Loucy (cell line): ENCODE results near the gene VANGL2.

Experiments used
- H2AFZ ChIP-seq: fragments of 200-600 bp; sonication (generic); 2 replicates; pipeline ENCODE4 v1.6.0; 2016; ENCODE audit warnings: antibody characterized with exemption, mild to moderate bottlenecking, low read length, moderate library complexity
- H3F3A ChIP-seq: fragments of 200-600 bp; 2 replicates; pipeline ENCODE4 v1.6.0; 2016; ENCODE audit warnings: antibody characterized with exemption, low read depth, mild to moderate bottlenecking
- H3K27me3 ChIP-seq: fragments of 200-600 bp; sonication (generic); 2 replicates; pipeline ENCODE4 v1.6.1; 2014; ENCODE audit warnings: low read length, mild to moderate bottlenecking; ENCODE audit not compliant: insufficient read depth, poor library complexity, severe bottlenecking
- H3K36me3 ChIP-seq: fragments of 200-600 bp; sonication (generic); 2 replicates; pipeline ENCODE4 v1.6.1; 2016; ENCODE audit warnings: low read length; ENCODE audit not compliant: insufficient read depth
- H3K4me1 ChIP-seq: fragments of 200-600 bp; sonication (generic); 2 replicates; pipeline ENCODE4 v1.5.1; 2014; ENCODE audit warnings: low read length, mild to moderate bottlenecking; ENCODE audit not compliant: insufficient read depth, poor library complexity, severe bottlenecking
- H3K4me2 ChIP-seq: fragments of 200-600 bp; sonication (generic); 2 replicates; pipeline ENCODE4 v1.6.0; 2014; ENCODE audit warnings: antibody characterized with exemption, low read length, low read depth, mild to moderate bottlenecking; ENCODE audit not compliant: poor library complexity, severe bottlenecking
- H3K4me3 ChIP-seq: fragments of 200-600 bp; sonication (generic); 2 replicates; pipeline ENCODE4 v1.5.1; 2014; ENCODE audit warnings: low read length, mild to moderate bottlenecking, mixed read lengths; ENCODE audit not compliant: poor library complexity, severe bottlenecking
- H3K79me2 ChIP-seq: fragments of 200-600 bp; sonication (generic); 2 replicates; pipeline ENCODE4 v1.6.1; 2014; ENCODE audit warnings: low read length; ENCODE audit not compliant: insufficient read depth
- H3K9ac ChIP-seq: fragments of 200-600 bp; sonication (generic); 2 replicates; pipeline ENCODE4 v1.6.0; 2014; ENCODE audit warnings: mild to moderate bottlenecking, low read depth, low read length, moderate library complexity; ENCODE audit not compliant: poor library complexity, severe bottlenecking
- H3K9me2 ChIP-seq: fragments of 200-600 bp; sonication (generic); replicated peaks from 2 replicates; pipeline ENCODE4 v1.6.1; 2016; ENCODE audit warnings: low read depth, low read length, mixed read lengths
- H3K9me3 ChIP-seq: fragments of 200-600 bp; sonication (generic); 2 replicates; pipeline ENCODE4 v1.6.1; 2014; ENCODE audit warnings: mild to moderate bottlenecking, antibody characterized with exemption, low read length, low read depth; ENCODE audit not compliant: insufficient read depth
- H4K20me1 ChIP-seq: fragments of 200-600 bp; sonication (generic); 2 replicates; pipeline ENCODE4 v1.6.0; 2014; ENCODE audit warnings: antibody characterized with exemption, low read length, mild to moderate bottlenecking; ENCODE audit not compliant: insufficient read depth, poor library complexity, severe bottlenecking
- EZH2phosphoT487 ChIP-seq: fragments of 200-600 bp; IDR thresholded peaks from 2 replicates; pipeline ENCODE4 v1.6.1; 2018; ENCODE audit warnings: antibody characterized with exemption, mild to moderate bottlenecking, moderate library complexity, borderline replicate concordance
- TF ChIP-seq, protein P1 (sequence below): fragments of 200-600 bp; sonication (generic); conservative IDR thresholded peaks from 2 replicates; pipeline ENCODE4 v1.5.1; 2014; ENCODE audit warnings: mild to moderate bottlenecking, antibody characterized with exemption, low read length

The VANGL2 gene

DNA sequence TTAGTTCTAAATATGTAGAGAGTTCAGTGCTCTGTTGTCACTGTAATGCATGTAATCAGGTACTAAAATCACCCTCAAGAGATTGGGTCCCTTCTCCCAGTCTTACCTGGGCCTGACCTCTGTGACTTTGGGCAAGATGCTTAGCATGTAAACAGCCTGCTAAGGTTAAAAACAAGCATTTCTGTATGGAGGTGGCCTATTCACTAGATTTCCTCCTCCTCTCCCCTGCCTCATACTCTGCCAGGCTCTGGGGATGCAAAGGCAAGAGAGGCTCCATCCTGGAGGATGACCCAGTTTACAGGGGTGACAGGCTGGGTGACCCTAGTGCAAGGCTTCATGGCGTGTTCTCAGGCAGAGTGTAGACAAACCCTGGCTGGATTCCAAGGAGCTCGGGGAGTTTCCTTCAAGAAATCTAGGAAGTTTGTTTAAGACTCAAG lies 28.8 kb downstream of the VANGL2 start:
- no peaks in the 10 kb centered on the region for H3K27me3 ChIP-seq
- H3K9ac ChIP-seq = peak overlapping the region; percentile 12
- no peaks in the 10 kb centered on the region for H4K20me1 ChIP-seq
- TF ChIP-seq, protein P1, sequence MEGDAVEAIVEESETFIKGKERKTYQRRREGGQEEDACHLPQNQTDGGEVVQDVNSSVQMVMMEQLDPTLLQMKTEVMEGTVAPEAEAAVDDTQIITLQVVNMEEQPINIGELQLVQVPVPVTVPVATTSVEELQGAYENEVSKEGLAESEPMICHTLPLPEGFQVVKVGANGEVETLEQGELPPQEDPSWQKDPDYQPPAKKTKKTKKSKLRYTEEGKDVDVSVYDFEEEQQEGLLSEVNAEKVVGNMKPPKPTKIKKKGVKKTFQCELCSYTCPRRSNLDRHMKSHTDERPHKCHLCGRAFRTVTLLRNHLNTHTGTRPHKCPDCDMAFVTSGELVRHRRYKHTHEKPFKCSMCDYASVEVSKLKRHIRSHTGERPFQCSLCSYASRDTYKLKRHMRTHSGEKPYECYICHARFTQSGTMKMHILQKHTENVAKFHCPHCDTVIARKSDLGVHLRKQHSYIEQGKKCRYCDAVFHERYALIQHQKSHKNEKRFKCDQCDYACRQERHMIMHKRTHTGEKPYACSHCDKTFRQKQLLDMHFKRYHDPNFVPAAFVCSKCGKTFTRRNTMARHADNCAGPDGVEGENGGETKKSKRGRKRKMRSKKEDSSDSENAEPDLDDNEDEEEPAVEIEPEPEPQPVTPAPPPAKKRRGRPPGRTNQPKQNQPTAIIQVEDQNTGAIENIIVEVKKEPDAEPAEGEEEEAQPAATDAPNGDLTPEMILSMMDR = no peak
- TF ChIP-seq EZH2phosphoT487 = no peak
- H3K9me3 ChIP-seq = 0 out of 2 replicates have a peak, but pooled peaks cover under 1% of the 10 kb centered on the region
- no peak overlapping the region for H2AFZ ChIP-seq
- H3F3A ChIP-seq = no peaks in the 10 kb centered on the region
- no peaks in the 10 kb centered on the region; the same call in 1 of the 2 replicates for H3K36me3 ChIP-seq
- H3K4me1 ChIP-seq = peaks cover 28% of the 10 kb centered on the region
- H3K4me2 ChIP-seq = peak overlapping the region; percentile 24
- no peaks in the 10 kb centered on the region for H3K9me2 ChIP-seq
- no peak overlapping the region for H3K4me3 ChIP-seq
- H3K79me2 ChIP-seq = no peaks in the 10 kb centered on the region

DNA sequence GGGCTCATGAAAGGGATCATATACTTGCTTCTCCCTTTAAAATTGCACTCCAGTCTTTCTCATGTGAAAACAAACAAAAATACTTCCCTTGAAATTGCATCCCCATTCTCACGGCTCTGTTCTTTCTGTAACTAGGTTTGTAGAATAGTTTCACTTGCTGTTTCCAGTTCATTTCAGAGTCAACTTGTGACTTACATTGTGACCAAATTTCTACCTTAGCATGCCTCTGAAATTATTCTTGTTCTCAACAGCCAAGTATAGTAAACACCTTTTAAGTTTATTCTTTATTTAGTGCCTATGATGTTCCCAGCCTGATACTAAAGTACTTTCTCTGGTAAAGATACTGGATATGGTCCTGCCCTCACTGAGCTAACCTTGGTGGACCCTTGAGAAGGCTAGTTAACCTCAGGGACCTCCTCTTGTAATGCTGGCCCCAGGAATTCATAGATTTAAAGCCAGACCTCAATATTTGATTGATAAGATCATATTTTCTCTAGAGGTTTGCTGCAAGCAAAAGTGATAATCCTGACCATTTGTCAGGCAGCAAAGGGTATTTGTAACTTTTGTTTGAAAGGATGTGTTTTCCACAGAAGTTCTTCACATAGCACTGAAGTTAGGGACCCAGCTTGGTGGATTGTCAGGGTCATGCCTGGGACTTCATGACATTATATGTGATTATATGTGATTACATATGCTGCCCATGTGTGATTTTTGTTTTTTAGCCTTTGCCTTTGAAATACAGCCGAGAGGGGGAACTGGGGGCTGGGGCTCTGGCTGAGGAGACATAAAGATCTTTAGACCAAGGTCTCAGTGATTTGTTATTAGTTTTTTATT lies 29.6 kb downstream of the VANGL2 start:
- no peaks in the 10 kb centered on the region for H3F3A ChIP-seq
- no peaks in the 10 kb centered on the region for H3K27me3 ChIP-seq
- no peak overlapping the region for H3K4me2 ChIP-seq
- H4K20me1 ChIP-seq = no peaks in the 10 kb centered on the region
- no peaks in the 10 kb centered on the region for H3K79me2 ChIP-seq
- H3K9me3 ChIP-seq = 0 out of 2 replicates have a peak, but pooled peaks cover 3% of the 10 kb centered on the region
- no peak overlapping the region for H3K4me3 ChIP-seq
- H3K4me1 ChIP-seq = peaks cover 28% of the 10 kb centered on the region
- peak overlapping the region; percentile 9 for H3K9ac ChIP-seq
- no peak overlapping the region for H2AFZ ChIP-seq
- H3K36me3 ChIP-seq = no peaks in the 10 kb centered on the region; the same call in 1 of the 2 replicates
- no peak for TF ChIP-seq EZH2phosphoT487
- TF ChIP-seq, protein P1 = no peak
- no peaks in the 10 kb centered on the region for H3K9me2 ChIP-seq

DNA sequence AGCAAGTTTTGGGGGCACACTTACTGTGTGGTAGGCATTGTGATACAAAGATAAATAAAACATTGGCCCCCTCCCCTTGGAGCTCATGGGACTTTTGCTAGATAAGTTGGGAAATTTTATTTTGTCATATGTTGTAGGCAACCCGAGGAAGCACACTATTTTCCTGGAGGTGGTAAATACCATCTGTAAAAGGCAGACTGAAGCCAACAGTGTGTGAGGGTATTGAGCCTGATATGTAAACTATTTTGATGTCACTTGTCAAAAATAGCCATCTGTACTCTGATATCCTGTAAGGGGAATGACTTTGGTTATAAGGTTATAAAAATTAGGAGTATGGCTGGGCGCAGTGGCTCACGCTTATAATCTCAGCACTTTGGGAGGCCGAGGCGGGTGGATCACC lies 30.6 kb downstream of the VANGL2 start:
- Histone ChIP-seq H3K9ac (no peak overlapping the region), H2AFZ (no peak overlapping the region), H3K36me3 (no peaks in the 10 kb centered on the region; the same call in 1 of the 2 replicates), H3K79me2 (no peaks in the 10 kb centered on the region), H3K9me2 (no peaks in the 10 kb centered on the region), H3K27me3 (no peaks in the 10 kb centered on the region), H3K9me3 (0 out of 2 replicates have a peak, but pooled peaks cover 3% of the 10 kb centered on the region), H3K4me3 (no peak overlapping the region), H3K4me1 (peaks cover 28% of the 10 kb centered on the region), H4K20me1 (no peaks in the 10 kb centered on the region), H3F3A (no peaks in the 10 kb centered on the region), H3K4me2 (no peak overlapping the region)
- no peak for TF ChIP-seq EZH2phosphoT487
- TF ChIP-seq, protein P1 = no peak
